LNCaP clone FGC (cell line): ENCODE data around the gene CPO.

Experiments
- DNase-seq: peaks from one replicate; pipeline ENCODE4 v3.0.0-alpha.2; 2011; ENCODE audit warnings: low read depth
- H3K4me3 ChIP-seq: 2 replicates; pipeline ENCODE4 v1.5.1; 2011; ENCODE audit warnings: mild to moderate bottlenecking, low read depth, low read length, control low read depth
- TF ChIP-seq, protein P1 (sequence below): IDR thresholded peaks from 2 replicates; pipeline ENCODE4 v1.5.1; 2012; ENCODE audit warnings: mild to moderate bottlenecking; ENCODE audit not compliant: control insufficient read depth, insufficient read depth; ENCODE audit errors: extremely low read depth

The CPO gene

DNA sequence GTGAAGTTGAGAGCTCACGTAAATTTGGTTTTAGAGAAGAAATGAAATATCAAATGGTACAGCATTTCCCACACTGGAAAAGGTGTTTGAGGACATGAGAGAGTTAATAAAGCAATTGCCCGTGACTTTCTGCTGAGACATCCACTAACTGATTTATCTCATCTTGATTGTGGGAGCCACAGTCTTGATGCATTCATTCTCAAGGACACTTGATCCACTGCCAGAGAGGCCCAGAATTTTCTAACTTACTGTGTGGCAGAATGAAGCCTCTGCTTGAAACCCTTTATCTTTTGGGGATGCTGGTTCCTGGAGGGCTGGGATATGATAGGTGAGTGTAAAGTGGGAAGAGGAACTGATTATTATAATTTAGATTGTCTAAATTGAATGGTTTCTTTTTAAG lies at the start of gene CPO:
Gene CPO (plus strand): TSS at position 179 of the 400 bp plus-strand sequence. CDS start 82 bp downstream, at position 261.
- TF ChIP-seq, protein P1, sequence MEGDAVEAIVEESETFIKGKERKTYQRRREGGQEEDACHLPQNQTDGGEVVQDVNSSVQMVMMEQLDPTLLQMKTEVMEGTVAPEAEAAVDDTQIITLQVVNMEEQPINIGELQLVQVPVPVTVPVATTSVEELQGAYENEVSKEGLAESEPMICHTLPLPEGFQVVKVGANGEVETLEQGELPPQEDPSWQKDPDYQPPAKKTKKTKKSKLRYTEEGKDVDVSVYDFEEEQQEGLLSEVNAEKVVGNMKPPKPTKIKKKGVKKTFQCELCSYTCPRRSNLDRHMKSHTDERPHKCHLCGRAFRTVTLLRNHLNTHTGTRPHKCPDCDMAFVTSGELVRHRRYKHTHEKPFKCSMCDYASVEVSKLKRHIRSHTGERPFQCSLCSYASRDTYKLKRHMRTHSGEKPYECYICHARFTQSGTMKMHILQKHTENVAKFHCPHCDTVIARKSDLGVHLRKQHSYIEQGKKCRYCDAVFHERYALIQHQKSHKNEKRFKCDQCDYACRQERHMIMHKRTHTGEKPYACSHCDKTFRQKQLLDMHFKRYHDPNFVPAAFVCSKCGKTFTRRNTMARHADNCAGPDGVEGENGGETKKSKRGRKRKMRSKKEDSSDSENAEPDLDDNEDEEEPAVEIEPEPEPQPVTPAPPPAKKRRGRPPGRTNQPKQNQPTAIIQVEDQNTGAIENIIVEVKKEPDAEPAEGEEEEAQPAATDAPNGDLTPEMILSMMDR: no peak
- DNase-seq: no peak
- no peak within 1 kb of the TSS for H3K4me3 ChIP-seq

DNA sequence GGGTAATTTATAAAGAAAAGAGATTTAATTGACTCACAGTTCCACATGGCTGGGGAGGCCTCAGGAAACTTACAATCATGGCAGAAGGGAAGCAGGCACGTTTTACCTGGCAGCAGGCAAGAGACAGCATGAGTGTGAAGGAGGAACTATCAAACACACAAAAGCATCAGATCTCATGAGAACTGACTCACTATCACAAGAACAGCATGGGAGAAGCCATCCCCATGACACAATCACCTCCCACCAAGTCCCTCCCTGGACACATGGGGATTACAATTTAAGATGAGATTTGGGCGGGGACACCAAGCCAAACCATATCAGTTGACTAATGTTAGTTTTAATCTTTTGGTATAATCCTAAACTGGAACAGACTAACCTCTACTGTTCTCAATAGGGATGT lies 49.1 kb upstream of the CPO start:
- TF ChIP-seq, protein P1: no peak
- no peak for DNase-seq

DNA sequence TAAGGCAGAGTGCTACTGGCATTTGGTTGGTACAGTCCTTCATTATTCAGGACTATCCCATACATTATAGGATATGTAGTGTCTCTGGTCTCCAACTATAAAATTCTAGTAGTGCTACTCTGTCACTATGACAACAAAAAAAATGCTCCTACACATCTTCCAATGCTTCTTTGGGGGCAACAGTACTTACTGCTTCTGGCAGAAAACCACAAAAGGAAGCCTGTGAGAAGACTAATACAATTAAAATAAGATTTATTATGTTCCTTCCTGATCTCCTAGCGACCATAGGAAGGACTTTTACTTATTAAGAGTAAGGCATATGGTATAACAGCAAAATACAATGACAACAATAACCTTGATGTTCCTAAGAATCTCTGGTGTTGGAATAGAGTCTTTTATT lies 48.4 kb upstream of the CPO start:
- DNase-seq: no peak
- H3K4me3 ChIP-seq: no peak overlapping the region
- TF ChIP-seq, protein P1: no peak

More for the DNA sequence above, 49.1 kb upstream of the CPO start:
- H3K4me3 ChIP-seq: no peak overlapping the region

GRCh38 chr2:206915121-206915520 lies 24.2 kb upstream of the CPO start:
- no peak for DNase-seq
- TF ChIP-seq, protein P1: no peak
- H3K4me3 ChIP-seq: no peak overlapping the region

- TF ChIP-seq, protein P1: no peak
- no peak overlapping the region for H3K4me3 ChIP-seq
- DNase-seq: no peak
Measured at GRCh38 chr2:206918263-206918662, 21.1 kb upstream of the CPO start.

- no peak overlapping the region for H3K4me3 ChIP-seq
- TF ChIP-seq, protein P1: no peak
- no peak for DNase-seq
Measured at GRCh38 chr2:206920310-206920709, 19.0 kb upstream of the CPO start.

DNA sequence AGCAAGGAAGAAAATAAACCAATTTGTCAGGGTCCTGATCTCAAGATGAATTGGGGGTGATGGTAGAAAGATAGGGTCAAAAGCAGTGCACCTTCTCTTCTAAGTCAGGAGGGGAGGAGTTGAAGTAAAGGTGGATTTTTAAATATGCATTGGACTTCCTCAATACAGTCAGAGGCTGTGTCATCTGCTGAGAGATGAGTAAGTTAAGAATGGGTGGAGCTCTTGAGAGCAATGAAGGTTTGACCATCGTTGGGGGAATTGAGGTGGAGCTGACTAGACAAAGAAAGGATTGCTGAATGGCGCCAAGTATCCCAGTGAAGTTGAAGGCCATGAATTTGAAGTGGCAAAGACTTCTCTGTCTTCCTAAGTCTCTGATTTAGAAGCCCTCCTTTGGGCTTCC lies 18.4 kb upstream of the CPO start:
- H3K4me3 ChIP-seq: no peak overlapping the region
- DNase-seq: no peak
- TF ChIP-seq, protein P1: no peak
